NCI-H345 (cell line): ENCODE data around the gene INPP5E.

Source experiments
- DNase-seq: peaks from one replicate; lab custom pipeline; 2025; lab: John Stamatoyannopoulos, UW

Gene INPP5E

GRCh38 chr9:136403915-136404800, 35.5 kb downstream of the INPP5E start:
- DNase-seq, result no peak

DNA sequence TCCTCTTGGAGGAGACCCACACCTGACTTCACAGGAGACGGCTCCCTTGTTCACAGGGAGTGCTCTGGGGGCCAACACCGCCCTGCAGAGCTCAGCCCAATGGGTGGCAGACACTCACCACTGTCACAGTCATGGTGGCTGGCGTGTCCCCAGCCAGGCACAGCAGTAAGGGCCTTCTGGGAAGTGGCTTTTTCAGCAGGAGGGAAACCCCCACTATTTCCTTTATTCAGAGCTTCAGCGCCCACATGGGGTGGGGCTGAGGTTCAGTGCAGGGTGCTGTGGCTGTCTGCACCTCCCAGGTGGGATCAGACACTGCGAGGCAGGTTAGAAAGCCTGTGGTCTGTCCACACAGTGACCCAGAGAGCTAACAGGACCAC, 36.1 kb downstream of the INPP5E start:
- DNase-seq, result no peak

DNA sequence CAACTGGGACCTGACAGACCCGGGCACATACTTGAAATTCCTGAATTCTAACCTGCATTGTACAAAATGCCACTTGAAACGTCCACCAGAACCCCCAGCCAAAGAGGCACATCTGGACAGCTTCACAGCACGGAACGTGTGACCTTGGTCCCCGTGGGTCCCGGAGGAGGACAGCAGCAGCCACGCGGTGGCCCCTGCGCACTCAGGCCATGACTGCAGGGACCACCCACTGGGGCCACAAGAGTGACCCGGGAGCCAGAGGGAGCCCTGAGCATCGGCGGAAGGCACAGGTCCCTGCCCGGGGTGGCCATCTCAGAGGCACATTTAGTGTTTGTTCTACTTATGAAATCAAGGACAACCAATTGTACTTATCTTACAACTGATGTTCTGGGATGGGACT, 37.6 kb downstream of the INPP5E start:
- no peak for DNase-seq

GRCh38 chr9:136401173-136401922, 38.3 kb downstream of the INPP5E start:
- DNase-seq, result no peak

DNA sequence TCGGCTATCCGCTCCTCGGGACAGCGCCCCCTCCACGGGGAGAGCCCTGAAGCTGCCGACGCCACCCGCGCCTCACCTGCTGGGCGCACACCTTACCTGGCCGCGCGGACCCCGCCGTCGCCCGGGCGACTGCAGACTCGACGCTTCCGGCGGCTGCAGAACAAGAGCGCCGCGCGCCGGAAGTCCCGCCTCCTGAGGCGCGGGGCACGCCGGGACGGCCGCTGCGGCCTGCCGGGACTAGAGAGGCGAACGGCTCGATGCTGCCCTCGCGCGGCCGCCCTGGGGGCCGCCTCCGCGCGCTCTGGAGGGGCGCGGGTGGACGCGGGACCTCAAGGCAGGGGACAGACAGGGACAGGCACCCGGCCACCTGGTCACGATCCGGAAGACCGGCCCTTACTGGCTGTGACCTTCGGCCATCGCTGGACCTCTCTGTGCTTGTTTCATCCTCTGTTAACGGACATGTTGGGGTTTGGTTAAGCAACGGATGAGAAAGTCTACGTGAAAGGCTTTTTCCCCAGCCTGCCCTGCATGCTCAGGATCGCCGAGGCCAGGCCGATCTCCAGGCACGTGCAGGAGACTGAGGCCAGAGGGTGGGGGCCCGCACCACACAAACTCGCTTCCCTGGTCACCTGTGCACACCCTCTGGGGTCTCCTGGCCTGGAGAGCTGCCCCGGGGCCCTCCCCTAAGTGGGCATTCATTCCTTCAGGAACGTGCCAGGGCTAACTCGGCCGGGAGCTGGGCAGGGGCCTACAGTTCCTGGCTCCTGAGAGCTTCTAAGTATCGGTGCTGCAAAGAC, 39.4 kb downstream of the INPP5E start, which contains the start of gene SNAPC4:
SNAPC4 (minus strand) TSS at position 133 of the 797 bp plus-strand sequence. CDS start 1,742 bp downstream, outside the sequence.
- DNase-seq, result peak; percentile 91

GRCh38 chr9:136399176-136400037, 40.2 kb downstream of the INPP5E start:
- peak; percentile 8 for DNase-seq

DNA sequence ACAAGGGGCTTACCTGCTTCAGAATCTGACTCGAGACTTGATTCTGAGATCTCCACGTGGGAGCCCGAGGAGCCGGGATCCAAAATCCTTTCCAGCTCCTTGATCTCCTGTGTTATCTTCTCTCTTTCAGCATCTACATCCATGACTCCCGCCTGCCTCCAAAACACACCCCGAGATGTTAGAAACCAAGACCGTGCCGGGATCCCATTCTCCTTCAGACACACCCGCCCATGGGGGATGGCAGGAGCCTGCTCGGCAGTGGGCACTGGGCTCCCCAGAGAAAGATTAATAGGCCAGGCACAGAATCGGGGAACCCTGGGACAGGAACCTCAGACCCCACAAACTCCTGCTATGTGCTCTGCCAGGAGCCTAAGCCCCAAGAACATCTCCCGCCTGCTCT, 41.4 kb downstream of the INPP5E start:
- DNase-seq, result no peak

DNA sequence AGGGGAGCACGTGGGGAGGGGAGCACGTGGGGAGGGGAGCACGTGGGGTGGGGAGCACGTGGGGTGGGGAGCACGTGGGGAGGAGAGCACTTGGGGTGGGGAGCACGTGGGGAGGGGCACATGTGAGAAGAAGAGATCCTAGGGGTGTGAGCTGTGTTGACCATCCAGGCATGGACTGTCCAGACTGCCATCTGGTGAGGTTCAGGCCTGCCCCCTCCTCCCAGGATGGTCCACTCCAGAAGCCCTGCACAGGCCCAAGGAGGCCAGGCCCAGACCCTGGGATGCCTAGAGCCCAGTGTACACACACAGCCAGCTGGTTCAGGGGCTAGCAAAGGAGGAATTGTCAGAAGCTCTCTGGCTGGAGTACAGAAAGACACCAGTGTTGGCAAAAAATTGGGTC, 42.0 kb downstream of the INPP5E start:
- DNase-seq, result no peak

DNA sequence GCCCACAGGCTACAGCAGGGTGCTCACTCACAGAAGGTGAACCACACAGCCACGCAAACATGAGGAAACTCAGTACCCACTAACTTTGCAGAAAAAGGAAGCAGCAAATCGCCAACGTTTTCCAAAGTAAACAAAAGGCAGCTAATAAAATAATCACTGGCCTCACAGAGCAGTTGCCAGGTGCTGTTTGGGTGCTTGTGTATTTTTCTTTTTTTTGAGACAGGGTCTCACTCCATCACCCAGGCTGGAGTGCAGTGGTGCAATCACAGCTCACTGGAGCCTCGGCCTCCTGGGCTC, 43.5 kb downstream of the INPP5E start:
- DNase-seq, result no peak

DNA sequence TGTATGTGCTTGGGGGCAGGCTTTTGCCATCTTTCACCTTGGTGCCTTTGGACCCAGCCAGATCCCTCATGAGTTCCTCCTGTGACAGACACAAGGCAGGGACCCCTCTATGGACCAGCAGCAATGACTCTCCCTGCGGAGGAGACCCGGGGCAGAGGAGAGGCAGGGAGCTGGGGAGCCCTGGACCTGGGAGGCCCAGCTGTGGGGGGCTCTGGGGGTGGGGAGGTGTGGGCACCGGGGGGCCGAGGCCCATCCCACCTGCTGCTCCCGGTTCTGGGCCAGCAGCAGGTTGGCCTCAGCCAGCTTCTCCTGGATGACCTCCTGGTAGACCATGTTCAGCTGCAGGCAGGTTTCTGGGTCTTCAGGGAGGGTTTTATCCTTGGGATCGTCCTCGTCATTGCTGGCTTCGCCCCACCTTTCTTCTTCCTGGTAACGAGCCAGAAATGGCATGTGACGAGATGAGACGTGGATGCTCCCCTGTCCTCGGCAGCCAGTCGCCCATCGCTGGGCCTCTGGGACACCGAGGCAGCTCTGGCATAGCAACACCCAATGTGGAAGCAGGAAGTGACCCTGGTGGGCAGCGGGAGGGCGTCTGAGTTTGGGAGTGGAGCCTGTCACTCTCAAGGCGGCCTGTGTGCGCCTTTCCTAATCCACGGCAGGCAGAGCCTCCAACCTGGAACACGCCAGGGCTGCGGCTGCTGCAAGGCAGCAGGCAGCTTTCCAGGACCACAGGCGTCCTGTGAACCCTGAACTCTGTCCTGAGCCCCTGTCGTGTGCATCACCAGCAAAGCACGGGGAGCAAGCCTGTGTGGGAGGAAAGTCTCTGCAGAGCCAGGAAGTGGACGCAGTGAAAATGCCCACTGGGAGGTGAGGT, 44.1 kb downstream of the INPP5E start:
- no peak for DNase-seq

GRCh38 chr9:136395020-136395340, 44.7 kb downstream of the INPP5E start:
- no peak for DNase-seq

DNA sequence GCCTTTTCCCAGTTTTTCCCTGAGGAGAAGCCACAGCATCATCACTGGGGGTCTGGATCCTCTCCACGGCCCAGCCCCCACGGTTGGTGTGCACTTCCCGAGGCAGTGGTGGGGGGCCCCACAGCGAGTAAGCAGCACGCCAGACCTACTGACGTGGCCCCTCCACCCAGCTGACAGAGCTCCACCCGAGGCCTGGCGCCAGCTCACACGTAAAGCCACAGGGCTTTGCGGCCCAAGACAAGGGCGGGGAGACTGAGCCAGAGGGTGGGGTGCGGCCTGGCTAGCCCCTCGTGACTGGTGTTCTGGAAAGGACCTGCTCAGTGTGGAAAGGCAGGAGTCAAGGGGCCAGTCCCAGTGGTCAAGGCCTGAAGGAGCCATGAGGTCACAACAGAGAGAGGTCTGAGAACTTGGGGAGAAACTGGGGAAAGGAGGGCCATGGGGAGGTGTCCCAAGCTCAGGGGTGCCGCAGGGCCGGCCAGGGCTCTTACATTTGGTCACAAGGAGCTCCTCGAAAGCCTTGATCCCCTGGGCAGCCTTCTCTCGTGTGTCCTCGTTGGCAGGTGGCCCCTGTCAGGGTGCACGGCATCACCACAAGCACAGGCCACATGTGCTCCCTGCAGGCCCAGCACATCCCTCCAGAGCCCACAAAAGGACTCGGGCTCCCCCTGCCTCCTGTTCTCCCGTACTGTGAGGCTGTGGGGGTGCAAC, 45.2 kb downstream of the INPP5E start:
- no peak for DNase-seq

DNA sequence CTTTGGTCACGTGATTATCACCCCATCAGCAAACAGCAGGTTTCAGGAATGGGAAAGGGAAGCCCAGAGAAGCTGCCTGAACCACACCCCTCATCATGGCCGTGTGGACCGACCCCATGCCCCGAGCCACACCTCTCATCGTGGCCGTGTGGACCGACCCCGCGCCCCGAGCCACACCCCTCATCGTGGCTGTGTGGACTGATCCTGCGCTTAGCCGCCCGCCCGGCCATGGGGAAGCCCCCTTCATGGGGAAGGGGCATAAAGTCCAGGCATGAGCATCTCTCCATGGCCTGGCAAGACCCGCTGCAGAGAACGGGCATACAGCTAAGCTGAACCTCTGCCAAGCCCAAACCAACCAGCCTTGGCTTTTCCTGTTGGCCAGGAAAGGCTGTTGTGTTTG, 46.1 kb downstream of the INPP5E start:
- DNase-seq, result no peak

DNA sequence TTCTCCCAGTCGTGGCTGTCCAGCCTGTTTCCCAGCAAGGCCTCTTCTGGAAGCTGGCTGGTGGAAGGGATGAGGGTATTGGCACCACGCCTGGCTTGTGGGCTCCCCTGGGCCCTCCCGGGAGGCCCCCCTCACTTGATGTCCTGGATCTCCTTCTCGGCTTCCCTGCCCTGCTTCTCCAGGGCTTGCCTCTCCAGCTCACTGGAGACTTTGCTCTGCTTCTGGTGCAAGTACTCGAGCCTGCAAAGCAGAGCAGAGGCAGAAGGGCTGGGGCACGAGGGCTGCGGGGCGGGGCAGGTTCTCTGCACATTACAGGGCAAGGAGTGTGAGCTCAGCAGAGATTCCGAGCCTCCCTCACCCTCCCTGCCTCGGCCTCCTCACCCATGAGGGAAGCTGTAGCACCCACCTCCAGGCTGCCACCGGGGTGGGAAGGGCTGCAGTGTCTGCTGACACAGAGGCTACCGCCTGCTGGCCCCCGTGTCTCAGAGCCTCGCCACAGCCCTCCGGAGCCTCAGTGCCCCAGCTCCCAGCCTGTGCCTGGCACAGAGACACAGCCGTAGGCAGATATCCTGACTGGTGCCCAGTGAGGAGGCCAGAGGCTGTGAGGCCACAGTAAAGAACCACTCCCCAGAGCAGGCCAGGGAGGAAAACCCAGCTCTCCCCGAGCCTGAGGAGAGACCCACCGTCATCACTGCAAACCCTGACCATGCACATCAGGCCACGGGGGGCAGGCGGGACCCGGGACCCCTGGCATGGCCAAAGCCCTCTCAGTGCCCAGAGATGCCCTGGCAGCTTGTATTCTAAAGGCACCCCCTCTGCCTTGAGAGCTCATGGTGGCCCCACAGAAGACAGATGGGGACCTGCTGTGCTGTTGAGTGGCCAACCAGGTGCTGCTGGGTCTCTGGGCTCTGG, 46.9 kb downstream of the INPP5E start:
- no peak for DNase-seq

DNA sequence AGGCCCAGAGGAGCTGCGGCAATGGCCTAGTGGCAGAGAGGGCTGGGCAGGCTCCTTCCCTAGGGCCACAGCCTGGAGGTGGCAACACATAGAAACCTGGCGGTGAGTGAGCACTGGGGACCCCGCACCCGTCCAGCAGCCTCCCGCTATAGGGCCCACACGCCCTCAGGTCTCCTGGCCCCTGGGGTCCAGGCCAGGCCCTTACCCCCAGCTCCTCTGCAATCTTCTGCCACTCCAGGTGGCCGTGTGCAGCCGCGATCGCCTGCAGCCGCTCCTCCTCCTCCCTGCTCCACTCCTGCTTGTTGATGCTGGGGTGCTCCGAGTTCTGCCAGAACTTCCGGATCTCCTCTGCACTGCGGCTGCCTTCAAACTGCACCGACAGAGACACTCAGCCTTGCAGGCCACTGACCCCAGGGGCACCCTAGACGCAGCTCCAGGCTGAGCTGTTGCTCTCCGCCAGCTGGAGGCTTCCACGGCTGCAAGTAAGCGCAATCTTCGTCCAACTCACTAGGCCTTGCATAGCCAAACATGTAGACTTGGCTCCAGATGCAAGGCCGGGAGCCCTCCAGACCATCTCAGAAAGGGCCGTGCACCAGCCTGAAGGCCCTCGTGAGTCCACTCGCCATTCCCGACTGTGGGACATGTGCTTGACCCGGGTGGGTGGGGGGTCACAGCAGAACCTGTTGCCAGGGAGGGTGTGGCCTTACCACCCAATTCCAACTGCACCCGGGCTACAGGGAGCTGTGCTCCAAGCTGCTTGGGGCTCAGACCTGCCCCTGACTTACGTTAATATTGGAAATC, 47.7 kb downstream of the INPP5E start:
- DNase-seq, result no peak

- DNase-seq, result no peak
Measured at GRCh38 chr9:136389396-136389795, 50.2 kb downstream of the INPP5E start.

GRCh38 chr9:136387217-136387616, 52.4 kb downstream of the INPP5E start:
- no peak for DNase-seq

- no peak for DNase-seq
Measured at GRCh38 chr9:136386018-136386417, 53.6 kb downstream of the INPP5E start.
